ENCODE results near the gene C11orf58. TPM values are rescaled to one million over a fixed set of nuclear protein-coding genes. Genes with fewer than 3 reads are reported as not detected.
A peak's percentile ranks its signal among the peaks of the same experiment; 100 is the strongest.

C11orf58 gene
- total and polyA plus RNA-seq, 2 experiments from 2014 or later = 153 to 226 TPM

- peaks cover 34% of the 10 kb centered on the region for H3K4me1 ChIP-seq (ENCODE audit: insufficient read depth)
Measured at GRCh38 chr11:16789560-16790485, 51.4 kb downstream of the C11orf58 start.

GRCh38 chr11:16790486-16791190 lies 52.2 kb downstream of the C11orf58 start:
- H3K4me1 ChIP-seq (ENCODE audit: insufficient read depth) = peaks cover 34% of the 10 kb centered on the region
- H3K9me3 ChIP-seq (ENCODE audit: low read depth) = no peaks in the 10 kb centered on the region
- H3K9ac ChIP-seq = no peak overlapping the region
- in situ Hi-C loops (cut with MboI) = no loop called here
- H3K27me3 ChIP-seq (replicated peaks; ENCODE audit: insufficient read depth) = no peaks in the 10 kb centered on the region
- no peak overlapping the region for H3K27ac ChIP-seq
- H3K79me2 ChIP-seq (ENCODE audit: insufficient read depth) = no peaks in the 10 kb centered on the region
- H3F3A ChIP-seq (ENCODE audit: insufficient read depth) = peaks cover 32% of the 10 kb centered on the region
- no peak overlapping the region for H3K4me3 ChIP-seq
- DNase-seq = no peak
- no peaks in the 10 kb centered on the region for H3K9me2 ChIP-seq (ENCODE audit: insufficient read depth)
- 91 to 92% methylated on average over 16 of the region's 16 CpGs for WGBS, 2 experiments (ENCODE audit: low coverage in 1 of 2, low lambda C conversion rate in 2 of 2, missing lambda C conversion rate in 2 of 2)
- no peak overlapping the region for H2AFZ ChIP-seq
- H3K4me2 ChIP-seq (ENCODE audit: unreplicated experiment) = no peak overlapping the region
- no peak for TF ChIP-seq EZH2phosphoT487 (IDR thresholded peaks at IDR 0.05; ENCODE audit: insufficient read depth, low read depth)
- no peak for TF ChIP-seq EZH2 (IDR thresholded peaks at IDR 0.05; ENCODE audit: insufficient read depth, poor library complexity, severe bottlenecking)
- H4K20me1 ChIP-seq (ENCODE audit: insufficient read depth) = no peaks in the 10 kb centered on the region
- H3K36me3 ChIP-seq (ENCODE audit: low read depth) = no peaks in the 10 kb centered on the region

More at GRCh38 chr11:16789560-16790485, 51.4 kb downstream of the C11orf58 start:
- Histone ChIP-seq H3K9me2 (ENCODE audit: insufficient read depth) (no peaks in the 10 kb centered on the region), H3K27me3 (replicated peaks; ENCODE audit: insufficient read depth) (no peaks in the 10 kb centered on the region), H3K4me3 (no peak overlapping the region), H2AFZ (no peak overlapping the region), H4K20me1 (ENCODE audit: insufficient read depth) (no peaks in the 10 kb centered on the region), H3K27ac (no peak overlapping the region), H3F3A (ENCODE audit: insufficient read depth) (peaks cover 32% of the 10 kb centered on the region), H3K9ac (no peak overlapping the region), H3K36me3 (ENCODE audit: low read depth) (no peaks in the 10 kb centered on the region), H3K79me2 (ENCODE audit: insufficient read depth) (no peaks in the 10 kb centered on the region), H3K4me2 (ENCODE audit: unreplicated experiment) (no peak overlapping the region), H3K9me3 (ENCODE audit: low read depth) (no peaks in the 10 kb centered on the region)
- TF ChIP-seq EZH2phosphoT487 (IDR thresholded peaks at IDR 0.05; ENCODE audit: insufficient read depth, low read depth) = no peak
- WGBS, 2 experiments (ENCODE audit: low coverage in 1 of 2, low lambda C conversion rate in 2 of 2, missing lambda C conversion rate in 2 of 2) = 87 to 93% methylated on average over 10 of the region's 10 CpGs
- DNase-seq = no peak
- in situ Hi-C loops (cut with MboI) = loop anchor here (10.0 kb wide), 1 partner anchor 275 kb away; no protein-coding TSS in a partner anchor

GRCh38 chr11:16791191-16791961 lies 52.9 kb downstream of the C11orf58 start:
- H3K4me1 ChIP-seq (ENCODE audit: insufficient read depth) = peaks cover 34% of the 10 kb centered on the region
- H3K27ac ChIP-seq = peak overlapping the region; percentile 82
- H4K20me1 ChIP-seq (ENCODE audit: insufficient read depth) = no peaks in the 10 kb centered on the region
- in situ Hi-C loops (cut with MboI) = no loop called here
- no peaks in the 10 kb centered on the region for H3K36me3 ChIP-seq (ENCODE audit: low read depth)
- WGBS, 2 experiments (ENCODE audit: low coverage in 1 of 2, low lambda C conversion rate in 2 of 2, missing lambda C conversion rate in 2 of 2) = 38 to 40% methylated on average over 13 of the region's 13 CpGs
- no peaks in the 10 kb centered on the region for H3K9me2 ChIP-seq (ENCODE audit: insufficient read depth)
- peak overlapping the region; percentile 70 for H2AFZ ChIP-seq
- peaks cover 32% of the 10 kb centered on the region for H3F3A ChIP-seq (ENCODE audit: insufficient read depth)
- no peaks in the 10 kb centered on the region for H3K79me2 ChIP-seq (ENCODE audit: insufficient read depth)
- no peaks in the 10 kb centered on the region for H3K9me3 ChIP-seq (ENCODE audit: low read depth)
- H3K9ac ChIP-seq = peak overlapping the region; percentile 62
- peak; percentile 95 for DNase-seq
- peak overlapping the region; percentile 62 for H3K4me2 ChIP-seq (ENCODE audit: unreplicated experiment)
- no peaks in the 10 kb centered on the region for H3K27me3 ChIP-seq (replicated peaks; ENCODE audit: insufficient read depth)
- TF ChIP-seq EZH2 (IDR thresholded peaks at IDR 0.05; ENCODE audit: insufficient read depth, poor library complexity, severe bottlenecking) (no peak), EZH2phosphoT487 (IDR thresholded peaks at IDR 0.05; ENCODE audit: insufficient read depth, low read depth) (no peak)
- H3K4me3 ChIP-seq = peak overlapping the region; percentile 48

GRCh38 chr11:16792426-16792825 lies 54.0 kb downstream of the C11orf58 start:
- in situ Hi-C loops (cut with MboI) = no loop called here
- Histone ChIP-seq H3K9ac (no peak overlapping the region), H3K9me2 (ENCODE audit: insufficient read depth) (no peaks in the 10 kb centered on the region), H3K9me3 (ENCODE audit: low read depth) (no peaks in the 10 kb centered on the region), H3K4me1 (ENCODE audit: insufficient read depth) (peaks cover 28% of the 10 kb centered on the region), H3K27ac (no peak overlapping the region), H3F3A (ENCODE audit: insufficient read depth) (peaks cover 27% of the 10 kb centered on the region), H3K4me3 (no peak overlapping the region), H4K20me1 (ENCODE audit: insufficient read depth) (no peaks in the 10 kb centered on the region), H3K27me3 (replicated peaks; ENCODE audit: insufficient read depth) (no peaks in the 10 kb centered on the region), H3K4me2 (ENCODE audit: unreplicated experiment) (peak overlapping the region; percentile 62), H3K79me2 (ENCODE audit: insufficient read depth) (no peaks in the 10 kb centered on the region), H3K36me3 (ENCODE audit: low read depth) (no peaks in the 10 kb centered on the region), H2AFZ (no peak overlapping the region)
- no peak for TF ChIP-seq EZH2phosphoT487 (IDR thresholded peaks at IDR 0.05; ENCODE audit: insufficient read depth, low read depth)
- TF ChIP-seq EZH2 (IDR thresholded peaks at IDR 0.05; ENCODE audit: insufficient read depth, poor library complexity, severe bottlenecking) = no peak
- peak; percentile 36 for DNase-seq

Measured in GM23248 (cell line).